NCI-H2196 (cell line): ENCODE data around the gene NFKBIB.
"Not testable (repeated sequence)": the region's sequence is repeated elsewhere in the genome, so short reads cannot be mapped to it uniquely, and the experiment has no call there.

Experiments used
- DNase-seq: peaks from one replicate; lab custom pipeline; 2025; ENCODE audit not compliant: unreplicated experiment; lab: John Stamatoyannopoulos, UW

Gene NFKBIB, protein sequence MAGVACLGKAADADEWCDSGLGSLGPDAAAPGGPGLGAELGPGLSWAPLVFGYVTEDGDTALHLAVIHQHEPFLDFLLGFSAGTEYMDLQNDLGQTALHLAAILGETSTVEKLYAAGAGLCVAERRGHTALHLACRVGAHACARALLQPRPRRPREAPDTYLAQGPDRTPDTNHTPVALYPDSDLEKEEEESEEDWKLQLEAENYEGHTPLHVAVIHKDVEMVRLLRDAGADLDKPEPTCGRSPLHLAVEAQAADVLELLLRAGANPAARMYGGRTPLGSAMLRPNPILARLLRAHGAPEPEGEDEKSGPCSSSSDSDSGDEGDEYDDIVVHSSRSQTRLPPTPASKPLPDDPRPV

DNA sequence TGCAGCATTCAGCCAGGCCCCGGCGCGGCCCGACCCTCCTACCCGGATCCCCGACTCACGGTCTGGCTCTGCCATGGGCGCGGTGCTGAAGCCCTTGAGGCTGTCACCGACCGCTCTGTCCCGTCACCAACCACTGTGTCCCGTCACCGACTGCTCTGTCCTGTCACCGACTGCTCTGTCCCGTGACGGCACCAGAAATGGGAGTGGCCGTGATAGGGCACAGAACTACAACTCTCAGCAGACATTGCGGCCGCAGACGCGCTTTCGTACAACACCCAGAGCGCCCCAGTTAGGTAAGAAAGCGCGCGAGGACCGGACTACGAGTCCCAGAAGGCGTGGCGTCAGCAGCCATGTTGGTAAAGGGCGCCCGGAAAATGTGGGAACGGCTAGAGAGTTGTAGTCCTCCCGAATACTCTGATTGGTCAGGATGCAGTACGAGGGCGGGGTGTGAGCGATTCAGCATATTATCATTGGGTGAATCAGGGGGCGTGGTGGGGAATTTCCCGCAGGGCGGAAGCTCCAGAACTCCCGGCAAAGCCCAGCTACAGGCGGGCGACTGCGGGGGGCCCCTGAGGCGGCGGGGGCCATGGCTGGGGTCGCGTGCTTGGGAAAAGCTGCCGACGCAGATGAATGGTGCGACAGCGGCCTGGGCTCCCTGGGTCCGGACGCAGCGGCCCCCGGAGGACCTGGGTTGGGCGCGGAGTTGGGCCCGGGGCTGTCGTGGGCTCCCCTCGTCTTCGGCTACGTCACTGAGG, at the start of gene NFKBIB, which contains the start of gene SIRT2:
NFKBIB (plus strand) TSS at position 523 of the 755 bp plus-strand sequence; CDS start at position 587, 64 bp downstream.
SIRT2 (minus strand) TSS at position 172 of the 755 bp plus-strand sequence; CDS start at position 75, 97 bp downstream.
- peak; percentile 100 for DNase-seq

DNA sequence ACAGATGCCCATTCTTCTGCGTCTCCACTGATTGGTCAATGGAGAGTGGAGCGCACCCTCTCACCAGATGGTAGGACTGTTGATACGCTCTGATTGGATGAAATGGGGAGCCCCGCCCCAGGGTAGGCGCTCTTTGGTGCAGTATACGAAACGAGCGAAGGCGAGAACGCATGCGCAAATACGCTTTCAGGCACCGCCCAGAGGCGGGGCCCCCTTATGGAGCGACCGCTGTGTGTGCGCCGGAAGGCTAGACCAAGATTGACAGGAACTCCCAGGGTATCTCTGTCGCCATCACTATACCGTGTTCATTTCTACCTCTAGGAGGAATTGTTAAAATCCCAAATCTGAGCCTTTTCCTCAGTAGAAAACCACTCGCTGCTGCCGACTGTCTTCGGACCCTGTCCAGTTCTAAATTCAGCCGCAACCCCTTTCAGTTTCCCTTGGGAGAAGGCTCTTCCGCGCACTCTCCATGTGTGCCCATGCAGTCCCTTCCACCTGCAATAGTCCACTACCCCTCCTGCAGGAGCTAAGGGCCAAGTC, 49.3 kb upstream of the NFKBIB start:
- DNase-seq, result peak; percentile 52

DNA sequence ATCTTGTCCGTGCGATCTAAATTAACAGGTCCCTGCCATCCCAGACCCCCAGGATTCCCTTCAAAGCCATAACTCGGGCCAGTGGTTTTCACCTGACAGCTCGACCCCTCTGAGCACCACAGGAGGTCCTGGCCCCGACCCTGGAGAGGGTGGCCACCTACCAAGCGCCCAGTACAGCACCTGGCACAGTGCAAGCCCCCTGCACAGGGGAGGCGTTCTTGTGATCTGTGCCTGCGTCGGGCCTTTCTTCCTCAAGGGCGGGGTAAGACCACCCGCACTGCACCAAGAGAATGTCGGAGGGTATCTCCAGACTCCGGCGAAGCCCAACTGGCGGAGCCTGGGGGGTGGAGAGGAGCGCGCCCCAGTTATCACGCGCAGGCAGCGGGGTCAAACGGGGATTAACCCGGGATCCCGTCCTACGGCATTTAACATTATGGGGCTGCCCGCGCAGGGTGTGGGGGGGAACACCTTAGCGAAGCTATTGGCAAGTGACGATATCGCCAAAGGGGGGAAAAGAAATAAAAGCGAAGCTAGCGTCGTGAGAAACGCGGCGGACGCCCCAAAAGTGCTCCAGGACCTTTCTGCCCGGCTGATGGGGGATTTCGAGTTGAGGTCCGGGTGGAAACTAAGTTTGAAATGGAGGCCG, 48.7 kb upstream of the NFKBIB start:
- no peak for DNase-seq

DNA sequence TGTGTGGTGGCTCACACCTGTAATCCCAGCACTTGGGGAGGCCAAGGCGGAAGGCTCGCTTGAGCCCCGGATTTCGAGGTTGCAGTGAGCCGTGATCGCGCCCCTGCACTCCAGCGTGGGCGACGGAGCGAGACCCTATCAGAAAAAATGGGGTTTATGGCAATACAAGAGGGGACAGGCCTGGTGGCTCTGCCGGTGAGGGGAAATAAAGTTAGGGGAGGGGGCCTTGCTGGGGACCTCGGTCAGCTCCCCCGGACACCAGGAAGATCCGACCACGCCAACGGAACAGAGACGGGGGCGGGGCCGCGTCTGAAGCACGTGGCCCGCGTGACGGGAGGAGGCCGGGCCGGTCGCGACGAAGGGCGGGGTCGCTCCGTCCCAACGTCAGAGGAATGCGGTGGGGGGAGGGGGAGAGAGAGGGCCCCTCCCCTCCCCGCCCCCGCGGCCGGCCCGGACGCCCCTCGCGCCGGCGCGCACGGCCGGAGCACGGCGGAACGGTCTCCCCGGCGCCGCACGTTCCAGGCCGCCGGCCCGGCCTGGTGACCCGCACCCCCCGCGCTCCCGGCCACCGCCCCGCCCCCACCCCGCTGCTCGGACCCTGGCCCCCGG, 48.0 kb upstream of the NFKBIB start:
- peak; percentile 95 for DNase-seq

DNA sequence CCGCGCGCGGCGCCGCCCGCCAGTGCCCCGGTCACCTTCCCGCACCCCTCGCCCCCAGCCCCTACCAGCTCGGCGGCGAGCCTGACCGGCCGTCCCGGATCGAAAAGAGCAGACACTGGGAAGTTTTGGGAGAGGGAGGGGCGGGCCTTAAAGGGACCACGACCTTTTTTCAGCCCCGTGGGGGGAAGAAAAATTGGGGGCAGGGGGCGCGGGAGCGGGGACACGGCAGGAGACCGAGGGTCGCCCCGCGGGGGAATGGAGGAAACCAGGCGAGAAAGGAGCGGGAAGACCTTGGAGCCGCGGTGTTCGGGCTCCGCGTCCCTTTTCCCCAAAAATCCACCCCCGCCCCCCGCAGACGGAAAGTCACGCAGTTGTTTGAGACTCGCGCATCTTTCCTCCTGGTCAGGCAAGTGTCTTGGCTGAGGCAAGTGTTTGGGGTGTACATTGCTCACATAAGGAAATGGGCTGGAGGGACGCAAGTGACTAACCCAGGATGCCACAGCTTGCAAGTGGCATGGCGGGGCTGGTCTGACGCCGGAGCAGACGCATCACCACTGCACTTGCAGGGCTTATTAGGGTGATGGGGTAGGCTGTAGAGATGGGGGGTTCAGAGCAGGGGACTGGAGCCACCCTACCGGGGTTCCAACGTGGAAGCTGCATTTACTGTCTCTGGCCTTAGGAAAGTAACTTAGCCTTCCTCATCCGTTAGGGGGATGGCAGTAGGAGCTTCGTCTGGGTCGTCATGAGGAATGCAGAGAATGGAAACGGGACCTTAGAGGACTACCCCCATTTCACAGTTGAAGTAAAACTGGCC, 47.3 kb upstream of the NFKBIB start:
- peak; percentile 26 for DNase-seq

DNA sequence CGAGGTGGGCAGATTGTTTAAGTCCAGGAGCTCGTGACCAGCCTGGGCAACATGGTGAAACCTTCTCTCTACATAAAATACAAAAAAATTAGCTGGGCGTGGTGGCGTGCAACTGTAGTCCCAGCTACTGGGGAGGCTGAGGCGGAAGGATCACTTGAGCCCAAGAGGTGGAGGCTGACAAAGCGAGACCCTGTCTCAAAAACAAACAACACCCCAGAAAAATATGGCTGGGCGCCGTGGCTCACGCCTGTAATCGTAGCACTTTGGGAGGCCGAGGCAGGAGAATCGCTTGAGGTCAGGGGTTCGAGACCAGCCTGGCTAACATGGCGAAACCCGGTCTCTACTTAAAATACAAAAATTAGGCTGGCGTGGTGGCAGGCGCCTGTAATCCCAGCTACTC, 46.6 kb upstream of the NFKBIB start:
- DNase-seq, result no peak

DNA sequence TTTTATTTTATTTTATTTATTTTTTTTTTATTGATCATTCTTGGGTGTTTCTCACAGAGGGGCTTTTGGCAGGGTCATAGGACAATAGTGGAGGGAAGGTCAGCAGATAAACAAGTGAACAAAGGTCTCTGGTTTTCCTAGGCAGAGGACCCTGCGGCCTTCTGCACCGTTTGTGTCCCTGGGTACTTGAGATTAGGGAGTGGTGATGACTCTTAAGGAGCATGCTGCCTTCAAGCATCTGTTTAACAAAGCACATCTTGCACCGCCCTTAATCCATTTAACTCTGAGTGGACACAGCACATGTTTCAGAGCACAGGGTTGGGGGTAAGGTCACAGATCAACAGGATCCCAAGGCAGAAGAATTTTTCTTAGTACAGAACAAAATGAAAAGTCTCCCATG, 44.8 kb upstream of the NFKBIB start:
- DNase-seq, result not testable (repeated sequence)

DNA sequence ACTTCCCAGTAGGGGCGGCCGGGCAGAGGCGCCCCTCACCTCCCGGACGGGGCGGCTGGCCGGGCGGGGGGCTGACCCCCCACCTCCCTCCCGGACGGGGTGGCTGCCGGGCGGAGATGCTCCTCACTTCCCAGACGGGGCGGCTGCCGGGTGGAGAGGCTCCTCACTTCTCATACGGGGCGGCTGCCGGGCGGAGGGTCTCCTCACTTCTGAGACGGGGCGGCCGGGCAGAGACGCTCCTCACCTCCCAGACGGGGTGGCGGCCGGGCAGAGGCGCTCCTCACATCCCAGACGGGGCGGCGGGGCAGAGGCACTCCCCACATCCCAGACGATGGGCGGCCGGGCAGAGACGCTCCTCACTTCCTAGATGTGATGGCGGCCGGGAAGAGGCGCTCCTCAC, 44.0 kb upstream of the NFKBIB start:
- not testable (repeated sequence) for DNase-seq

DNA sequence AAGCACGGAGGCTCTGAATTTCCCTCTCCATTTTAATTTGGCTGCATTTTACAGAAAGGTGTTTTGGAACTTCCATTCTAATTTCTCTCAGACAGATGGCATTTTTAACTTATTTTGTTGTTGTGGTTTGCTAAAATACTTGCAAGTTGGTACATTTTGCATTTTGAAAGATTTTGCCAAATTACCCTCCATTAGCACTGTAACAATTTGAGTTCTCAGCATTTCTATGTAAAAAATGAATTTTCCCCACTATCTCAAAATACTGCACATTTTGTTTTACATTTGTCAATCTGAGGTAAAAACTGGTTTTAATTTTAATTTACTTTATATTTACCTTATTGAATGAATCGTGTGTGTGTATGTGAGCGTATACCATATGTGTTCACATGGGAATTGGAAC, 43.0 kb upstream of the NFKBIB start:
- no peak for DNase-seq

DNA sequence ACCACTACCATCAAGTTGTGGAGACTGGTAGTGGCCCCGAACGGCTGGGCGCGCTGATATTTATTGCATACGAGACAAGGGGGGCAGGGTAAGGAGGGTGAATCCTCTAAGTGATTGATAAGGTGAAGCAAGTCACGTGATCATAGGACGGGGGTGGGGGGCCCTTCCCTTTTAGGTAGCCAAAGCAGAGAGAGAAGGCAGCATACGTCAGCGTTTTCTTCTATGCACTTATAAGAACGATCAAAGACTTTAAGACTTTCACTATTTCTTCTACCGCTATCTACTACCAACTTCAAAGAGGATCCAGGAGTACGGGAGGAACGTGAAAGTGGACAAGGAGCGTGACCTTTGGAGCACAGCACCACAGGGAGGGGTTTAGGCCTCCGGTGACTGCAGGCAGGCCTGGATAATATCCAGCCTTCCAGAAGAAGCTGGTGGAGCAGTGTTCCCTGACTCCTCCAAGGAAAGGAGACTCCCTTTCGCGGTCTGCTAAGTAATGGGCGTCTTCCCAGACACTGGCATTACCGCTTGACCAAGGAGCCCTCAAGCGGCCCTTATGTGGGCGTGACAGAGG, 40.1 kb upstream of the NFKBIB start:
- not testable (repeated sequence) for DNase-seq

DNA sequence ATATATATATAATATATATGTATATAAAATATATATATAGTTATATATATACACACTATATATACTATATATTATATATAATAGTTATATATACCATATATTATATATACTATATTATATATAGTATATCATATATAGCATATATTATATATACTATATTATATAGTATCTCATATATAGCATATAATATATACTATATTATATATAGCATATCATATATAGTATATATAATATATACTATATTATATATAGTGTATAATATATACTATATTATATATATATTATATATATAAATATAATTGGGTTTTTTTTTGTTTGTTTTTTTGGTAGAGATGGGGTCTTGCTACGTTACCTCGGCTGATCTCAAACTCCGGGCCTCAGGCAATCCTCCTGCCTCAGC, 38.4 kb upstream of the NFKBIB start:
- DNase-seq, result no peak

DNA sequence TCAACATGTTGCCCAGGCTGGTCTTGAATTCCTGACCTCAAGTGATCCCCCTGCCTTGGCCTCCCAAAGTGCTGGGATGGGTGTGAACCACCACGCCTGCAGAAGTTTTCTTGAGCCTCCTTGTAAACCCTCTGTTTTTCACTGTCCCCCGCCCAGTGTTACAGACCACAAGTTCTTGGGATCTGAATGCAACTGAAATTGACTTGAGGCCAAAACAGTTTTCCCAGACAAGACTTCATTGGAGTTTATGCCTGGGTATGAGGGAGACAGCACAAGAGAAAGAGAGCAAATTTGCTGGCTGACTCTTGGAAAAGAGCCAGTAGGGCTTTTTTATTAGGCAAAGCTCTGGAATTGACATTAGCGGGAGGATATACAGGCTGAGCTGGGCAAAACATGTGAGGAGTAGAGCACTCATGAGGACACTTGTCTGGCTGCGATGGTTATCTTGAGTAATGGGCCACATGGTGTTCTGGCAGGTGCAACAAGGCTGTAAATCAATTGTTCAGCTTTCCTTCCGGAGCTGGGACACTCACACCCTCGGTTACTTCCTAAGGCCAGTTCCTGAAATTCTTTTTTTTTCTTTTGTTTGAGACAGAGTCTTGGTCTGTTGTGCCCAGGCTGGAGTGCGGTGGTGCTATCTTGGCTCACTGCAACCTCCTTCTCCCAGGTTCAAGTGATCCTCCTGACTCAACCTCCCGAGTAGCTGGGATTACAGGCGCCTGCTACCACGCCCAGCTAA, 37.3 kb upstream of the NFKBIB start:
- peak; percentile 86 for DNase-seq

DNA sequence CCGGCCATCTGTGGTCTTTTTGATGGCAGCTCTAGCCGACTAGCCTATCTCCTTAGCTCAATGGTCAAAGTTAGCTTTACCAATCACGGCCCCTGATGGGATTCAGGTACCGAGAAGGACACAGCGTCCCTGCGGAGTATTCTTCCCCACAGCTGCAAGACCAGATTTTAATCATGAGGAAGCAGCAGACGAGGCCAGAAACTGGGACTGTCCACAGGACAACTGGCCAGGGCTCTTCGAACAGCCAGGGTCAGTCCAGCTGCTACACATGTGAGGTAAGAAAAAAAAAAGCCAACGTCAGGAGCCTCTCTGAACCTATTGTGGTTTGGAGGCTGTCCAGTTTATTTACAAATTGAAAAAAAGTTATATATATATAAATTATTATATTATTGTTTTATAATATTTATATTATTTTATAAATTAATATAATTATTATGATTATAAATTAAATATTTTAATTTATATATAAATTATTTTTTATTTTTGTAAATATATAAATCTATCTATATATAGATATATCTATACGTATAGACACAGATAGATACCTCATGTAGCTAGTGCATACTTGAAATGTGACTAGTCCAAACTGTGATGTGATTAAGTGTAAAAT, 32.5 kb upstream of the NFKBIB start:
- DNase-seq, result no peak

DNA sequence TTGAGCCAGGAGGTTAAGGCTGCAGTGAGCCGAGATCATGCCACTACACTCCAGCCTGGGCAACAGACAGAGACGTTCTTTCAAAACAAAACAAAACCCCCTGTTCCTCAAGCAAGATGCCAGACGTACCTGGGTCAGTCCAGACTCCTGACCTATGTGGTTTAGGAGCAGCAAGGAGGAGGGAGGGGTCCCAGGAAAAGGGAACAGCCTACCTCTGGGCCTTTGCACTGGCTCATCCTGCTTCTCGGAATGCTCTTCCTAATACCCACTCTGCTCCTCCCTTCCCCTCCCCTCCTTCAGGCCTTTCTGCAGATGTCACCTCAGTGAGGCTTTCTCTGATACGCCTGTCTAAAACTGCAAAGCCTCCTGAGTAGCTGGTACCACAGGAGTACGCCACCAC, 31.2 kb upstream of the NFKBIB start:
- no peak for DNase-seq

DNA sequence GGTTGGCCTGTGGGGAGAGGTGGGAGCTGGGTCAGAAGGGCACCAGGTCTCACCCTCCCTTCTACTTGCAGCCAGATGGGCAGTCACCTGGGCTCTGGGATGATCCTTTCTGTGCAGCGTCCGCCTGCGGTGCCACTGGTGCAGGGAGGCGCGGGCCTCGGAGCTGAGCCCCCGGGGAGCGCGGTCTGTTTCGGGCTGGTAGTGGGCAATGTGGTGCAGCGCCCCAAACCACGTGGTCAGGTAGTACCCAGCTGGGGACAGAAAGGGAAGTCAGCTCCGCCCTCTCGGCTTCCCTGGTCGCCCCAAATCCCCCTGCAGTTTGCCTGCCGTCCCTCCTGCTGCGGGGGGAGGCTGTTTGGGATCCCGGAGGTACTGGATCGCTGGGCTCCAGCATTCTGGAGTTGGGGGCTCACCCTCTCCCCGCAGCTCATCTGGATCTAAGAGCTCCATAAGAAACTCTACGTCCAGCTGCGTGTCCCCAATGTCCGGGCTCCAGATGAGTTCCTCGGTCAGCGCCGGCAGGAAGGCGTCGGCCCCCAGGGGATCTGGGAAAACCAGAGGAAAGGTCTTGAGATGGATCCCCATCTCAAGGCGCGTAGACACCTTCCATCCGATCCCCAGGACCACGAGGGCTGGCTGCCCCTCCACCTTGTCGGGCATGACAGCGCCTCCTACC, 30.5 kb upstream of the NFKBIB start:
- no peak for DNase-seq

DNA sequence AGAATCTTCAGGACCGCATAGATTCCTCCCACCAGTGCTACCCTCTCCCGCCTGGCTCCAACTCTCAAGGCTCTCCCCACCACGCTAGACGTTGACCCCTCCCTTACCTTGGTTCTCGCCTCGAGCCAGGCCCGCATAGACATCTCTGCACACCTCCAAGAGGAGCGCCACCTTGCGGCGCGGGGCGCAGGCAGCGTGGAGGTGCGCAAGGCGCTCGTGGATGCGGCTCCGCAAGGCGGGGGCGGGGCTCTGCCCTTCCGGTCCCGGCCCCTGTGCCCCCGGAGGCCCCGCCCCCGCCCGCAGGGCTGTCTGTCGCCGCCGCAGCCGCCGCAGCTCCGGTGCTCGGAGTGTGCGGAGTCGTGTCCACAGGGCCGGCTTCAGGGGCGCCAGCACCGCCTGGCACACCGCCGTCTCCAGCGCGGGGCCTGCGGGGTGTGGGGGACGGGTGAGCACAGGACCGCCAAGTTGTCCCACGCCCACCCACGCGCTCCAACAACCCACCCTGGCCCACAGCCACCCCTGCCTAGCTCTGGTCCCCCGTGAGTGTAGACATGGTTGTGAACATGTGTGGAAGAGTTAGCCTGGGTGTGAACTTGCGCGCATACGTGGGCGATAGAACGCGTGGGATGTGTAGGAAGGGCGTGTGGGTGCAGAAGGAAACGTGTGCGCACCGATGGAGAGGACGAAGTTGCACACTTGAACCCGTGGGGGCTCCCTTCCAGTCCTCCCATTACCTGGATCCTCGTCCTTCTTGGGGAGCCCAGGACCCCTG, 29.7 kb upstream of the NFKBIB start:
- DNase-seq, result no peak

DNA sequence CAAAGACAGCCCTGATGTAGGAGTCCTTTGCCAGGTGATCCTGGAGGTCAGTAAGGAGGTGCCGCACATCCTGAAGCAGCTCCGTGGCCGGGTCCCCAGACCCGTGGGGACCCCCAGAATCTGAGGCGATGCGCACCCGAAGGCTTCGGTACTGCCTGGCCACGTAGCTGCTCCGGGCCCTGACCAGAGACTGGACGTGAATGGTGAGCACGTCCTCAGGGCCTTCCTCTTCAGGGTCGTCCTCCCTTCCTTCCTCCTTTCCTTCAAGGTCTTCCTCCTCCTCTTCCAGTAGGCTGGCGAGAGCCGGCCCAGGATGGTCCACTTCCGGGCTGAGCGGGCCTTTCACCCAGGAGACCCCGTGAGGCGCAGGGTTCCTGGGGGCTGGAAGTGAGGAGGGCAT, 29.2 kb upstream of the NFKBIB start:
- DNase-seq, result no peak
